Mesenchymal stem cell (in vitro differentiated cells and primary cell): ENCODE data around the gene DLG4.

Experiments used
- DNase-seq: peaks from one replicate; pipeline ENCODE4 v3.0.0-alpha.2; 2013
- H2AFZ ChIP-seq: one replicate; pipeline ENCODE4 v1.6.1; 2013; ENCODE audit warnings: low read depth, mild to moderate bottlenecking, control low read depth, inconsistent platforms, low read length, moderate library complexity
- H2AK5ac ChIP-seq: 2 replicates; pipeline ENCODE4 v1.6.1; 2013; ENCODE audit warnings: low read length, moderate library complexity, mild to moderate bottlenecking, inconsistent platforms; ENCODE audit not compliant: severe bottlenecking
- H2BK120ac ChIP-seq: one replicate; pipeline ENCODE4 v1.6.1; 2013; ENCODE audit warnings: low read depth, mild to moderate bottlenecking, inconsistent platforms, low read length, moderate library complexity
- H2BK12ac ChIP-seq, 2 experiments: one replicate each; pipeline ENCODE4 v1.6.1; 2013; ENCODE audit warnings: inconsistent platforms in 2 of 2, low read length in 2 of 2, mild to moderate bottlenecking in 2 of 2, moderate library complexity in 2 of 2, control low read depth in 1 of 2
- H2BK15ac ChIP-seq: one replicate; pipeline ENCODE4 v1.6.1; 2013; ENCODE audit warnings: mild to moderate bottlenecking, low read depth, inconsistent platforms; ENCODE audit not compliant: poor library complexity, severe bottlenecking
- H2BK5ac ChIP-seq: 2 replicates; pipeline ENCODE4 v1.6.1; 2013; ENCODE audit warnings: low read depth, mild to moderate bottlenecking, low read length, control low read depth, inconsistent platforms; ENCODE audit not compliant: poor library complexity, severe bottlenecking
- H3K14ac ChIP-seq, 2 experiments: one replicate each; pipeline ENCODE4 v1.6.1; 2013; ENCODE audit warnings: inconsistent platforms in 2 of 2, low read length in 2 of 2, control low read depth in 1 of 2, mild to moderate bottlenecking in 1 of 2, moderate library complexity in 1 of 2
- H3K18ac ChIP-seq, 2 experiments: one replicate each; pipeline ENCODE4 v1.6.1; 2013; ENCODE audit warnings: inconsistent platforms in 2 of 2, low read length in 2 of 2, control low read depth in 1 of 2, low read depth in 1 of 2, mild to moderate bottlenecking in 1 of 2
- H3K23ac ChIP-seq, 2 experiments: one replicate each; pipeline ENCODE4 v1.6.1; 2013; ENCODE audit warnings: inconsistent platforms in 2 of 2, low read length in 2 of 2, mild to moderate bottlenecking in 2 of 2, moderate library complexity in 2 of 2, control low read depth in 1 of 2
- H3K27ac ChIP-seq: 2 replicates; pipeline ENCODE4 v1.5.1; 2013; ENCODE audit warnings: mild to moderate bottlenecking, moderate library complexity, low read length, control low read depth, inconsistent platforms; ENCODE audit not compliant: poor library complexity, severe bottlenecking
- H3K27me3 ChIP-seq, 2 experiments: 2 replicates each; pipeline versions ENCODE4 v1.6.1 to v1.7.0; 2013; ENCODE audit warnings: low read length in 2 of 2, mild to moderate bottlenecking in 2 of 2, moderate library complexity in 2 of 2, control low read depth in 1 of 2, inconsistent platforms in 1 of 2; ENCODE audit not compliant: control insufficient read depth in 1 of 2, insufficient read depth in 1 of 2
- H3K36me3 ChIP-seq, 2 experiments: 2 replicates each; pipeline versions ENCODE4 v1.6.1 to v1.7.0; 2013; ENCODE audit warnings: low read length in 2 of 2, control low read depth in 1 of 2, inconsistent platforms in 1 of 2, low read depth in 1 of 2, mild to moderate bottlenecking in 1 of 2; ENCODE audit not compliant: insufficient read depth in 2 of 2, control insufficient read depth in 1 of 2
- H3K4ac ChIP-seq, 2 experiments: one replicate each; pipeline ENCODE4 v1.6.1; 2013; ENCODE audit warnings: inconsistent platforms in 2 of 2, low read length in 2 of 2, mild to moderate bottlenecking in 2 of 2, moderate library complexity in 2 of 2, control low read depth in 1 of 2, low read depth in 1 of 2
- H3K4me1 ChIP-seq: 2 replicates; pipeline ENCODE4 v1.6.1; 2013; ENCODE audit warnings: low read depth, low read length, control low read depth; ENCODE audit not compliant: control insufficient read depth, insufficient read depth
- H3K4me2 ChIP-seq: 2 replicates; pipeline ENCODE4 v1.6.1; 2013; ENCODE audit warnings: low read length, mild to moderate bottlenecking, inconsistent platforms; ENCODE audit not compliant: poor library complexity, severe bottlenecking
- H3K4me3 ChIP-seq, 2 experiments: 2 replicates each; pipeline versions ENCODE4 v1.5.1 to v1.7.0; 2013; ENCODE audit warnings: low read length in 2 of 2, mild to moderate bottlenecking in 2 of 2, control low read depth in 1 of 2, low read depth in 1 of 2; ENCODE audit not compliant: insufficient read depth in 1 of 2
- H3K79me1 ChIP-seq: replicated peaks from 2 replicates; pipeline ENCODE4 v1.6.1; 2013; ENCODE audit warnings: mild to moderate bottlenecking, control low read depth, low read length, inconsistent platforms; ENCODE audit not compliant: poor library complexity, severe bottlenecking
- H3K9ac ChIP-seq: 2 replicates; pipeline ENCODE4 v1.7.0; 2013; ENCODE audit warnings: mild to moderate bottlenecking, low read length, moderate library complexity
- H3K9me3 ChIP-seq: 2 replicates; pipeline ENCODE4 v1.7.0; 2013; ENCODE audit warnings: mild to moderate bottlenecking, low read length; ENCODE audit not compliant: control insufficient read depth
- H4K8ac ChIP-seq: one replicate; pipeline ENCODE4 v1.6.1; 2013; ENCODE audit warnings: inconsistent platforms, mild to moderate bottlenecking, low read length, moderate library complexity
- H4K91ac ChIP-seq: one replicate; pipeline ENCODE4 v1.6.1; 2013; ENCODE audit warnings: mild to moderate bottlenecking, low read length, inconsistent platforms
- WGBS: methylation state at CpG from one replicate; pipeline ENCODE4 v1.1.7; 2013; ENCODE audit warnings: mixed read lengths; 5-methylcytosine and 5-hydroxymethylcytosine counted together

The DLG4 gene

DNA sequence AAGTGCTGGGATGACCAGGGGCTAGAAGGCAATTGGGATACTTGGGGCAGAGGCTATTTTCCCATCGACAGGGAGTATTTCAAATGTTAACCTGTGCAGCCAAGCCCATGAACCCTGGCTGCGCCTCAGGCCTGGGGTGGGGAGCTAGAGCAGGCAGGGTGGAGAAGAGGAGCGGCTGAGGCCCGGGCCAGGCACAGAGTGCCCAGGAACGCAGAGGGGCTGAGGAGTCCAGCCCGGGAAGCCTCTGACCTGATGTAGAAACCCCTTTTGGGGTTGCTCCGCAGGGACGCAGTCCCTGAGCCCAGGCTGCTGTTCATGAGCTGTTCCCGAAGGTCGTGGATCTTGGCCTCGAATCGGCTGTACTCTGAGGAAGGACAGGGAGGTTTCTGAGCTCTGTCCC, 23.7 kb downstream of the DLG4 start:
- Histone ChIP-seq H3K14ac (no peak overlapping the region), H2BK120ac (no peak overlapping the region), H3K9ac (no peak overlapping the region), H3K18ac (no peak overlapping the region), H3K27me3 (no peaks in the 10 kb centered on the region), H4K8ac (no peak overlapping the region), H2AK5ac (no peak overlapping the region), H2BK12ac (no peak overlapping the region), H2AFZ (no peak overlapping the region), H3K4me1 (peaks cover 2% of the 10 kb centered on the region), H4K91ac (no peak overlapping the region), H3K23ac (no peak overlapping the region), H3K79me1 (peaks cover 15% of the 10 kb centered on the region), H3K9me3 (no peaks in the 10 kb centered on the region), H3K4me3 (no peak overlapping the region), H2BK15ac (no peak overlapping the region), H2BK5ac (no peak overlapping the region), H3K27ac (no peak overlapping the region), H3K4me2 (no peak overlapping the region), H3K4ac (no peak overlapping the region), H3K36me3 (peaks cover 59 to 81% of the 10 kb centered on the region in 2 experiments)
- WGBS = 96% methylated on average over 12 of the region's 12 CpGs
- DNase-seq = no peak

DNA sequence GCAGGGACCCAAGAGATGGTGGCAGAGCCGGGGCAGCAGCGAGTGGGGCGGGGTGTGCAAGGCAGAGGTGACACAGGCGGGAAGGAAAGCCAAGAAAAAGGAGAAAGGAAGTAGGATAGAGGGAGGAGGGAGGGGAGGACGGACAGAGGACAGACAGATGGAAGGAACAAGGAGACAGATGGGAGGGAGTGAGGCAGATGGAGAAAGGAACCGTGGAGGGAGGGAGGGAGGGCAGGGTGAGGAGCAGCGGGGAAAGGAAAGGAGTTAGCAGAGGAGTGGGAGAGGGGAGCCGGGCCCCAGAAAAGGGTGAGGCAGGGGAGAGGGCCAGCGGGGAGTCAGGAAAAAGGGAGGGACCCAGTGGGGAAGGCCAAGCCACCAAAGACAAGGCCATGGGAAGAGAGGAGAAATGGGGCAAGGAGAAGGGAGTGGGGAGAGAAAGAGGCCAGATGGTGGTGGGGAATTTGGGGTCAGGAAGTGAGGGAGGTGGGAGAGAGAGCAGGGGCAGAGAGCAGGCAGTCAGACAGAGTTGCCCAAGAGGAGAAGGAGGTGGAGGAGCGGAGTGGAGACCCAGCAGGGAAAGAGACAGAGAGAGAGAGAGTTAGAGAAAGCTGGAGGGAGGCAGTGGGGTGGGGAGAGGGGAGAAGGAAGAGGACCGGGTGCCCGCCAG, 27.2 kb downstream of the DLG4 start:
- Histone ChIP-seq H3K9ac (no peak overlapping the region), H2BK15ac (no peak overlapping the region), H4K91ac (no peak overlapping the region), H3K4me2 (no peak overlapping the region), H3K27me3 (no peaks in the 10 kb centered on the region), H3K14ac (no peak overlapping the region), H2BK12ac (no peak overlapping the region), H3K23ac (no peak overlapping the region), H3K4ac (no peak overlapping the region), H3K4me1 (peaks cover 2% of the 10 kb centered on the region), H3K36me3 (peaks cover 72 to 73% of the 10 kb centered on the region in 2 experiments), H2AFZ (no peak overlapping the region), H2AK5ac (no peak overlapping the region), H4K8ac (no peak overlapping the region), H2BK5ac (no peak overlapping the region), H3K79me1 (peaks cover 18% of the 10 kb centered on the region), H3K4me3 (no peak overlapping the region), H3K9me3 (no peaks in the 10 kb centered on the region), H3K18ac (no peak overlapping the region), H2BK120ac (no peak overlapping the region), H3K27ac (no peak overlapping the region)
- DNase-seq = no peak
- 96% methylated on average over 12 of the region's 12 CpGs for WGBS

DNA sequence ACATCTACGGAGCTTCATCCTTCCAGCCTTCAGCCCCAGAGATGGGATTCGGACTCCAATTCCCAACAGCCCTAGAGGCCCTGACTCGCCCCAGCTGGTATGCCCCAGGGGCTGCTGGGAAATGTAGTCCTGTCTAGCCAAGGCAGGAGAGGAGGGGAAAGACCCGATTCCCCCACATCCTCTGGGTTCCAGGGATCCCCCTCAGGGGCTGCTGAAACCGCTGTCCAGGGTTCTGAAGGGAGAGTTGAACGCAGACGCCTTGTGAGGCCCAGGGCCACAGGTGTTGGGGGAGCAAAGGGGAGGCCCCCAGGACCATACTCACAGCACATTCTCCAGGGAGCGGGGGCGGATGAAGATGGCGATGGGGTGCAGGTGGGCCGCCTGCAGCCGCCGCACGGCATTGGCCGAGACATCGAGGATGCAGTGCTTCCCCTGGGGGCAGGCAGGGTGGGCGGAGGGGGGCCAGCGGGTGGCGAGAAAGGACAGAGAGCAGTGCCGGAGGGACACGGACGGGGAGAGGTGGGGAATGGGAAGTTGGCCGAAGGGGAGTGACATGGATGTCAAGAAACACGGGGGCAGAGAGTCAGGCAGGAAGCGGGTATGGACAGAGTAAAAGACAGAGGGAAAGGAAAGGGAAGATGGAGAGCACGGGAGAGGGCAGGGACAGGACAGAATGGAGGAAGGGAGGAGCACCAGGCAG, 27.9 kb downstream of the DLG4 start:
- Histone ChIP-seq H3K79me1 (peaks cover 15% of the 10 kb centered on the region), H3K27me3 (no peaks in the 10 kb centered on the region), H4K91ac (no peak overlapping the region), H3K4me3 (no peak overlapping the region), H3K4me1 (peaks cover 2% of the 10 kb centered on the region), H3K36me3 (peaks cover 69 to 72% of the 10 kb centered on the region in 2 experiments), H2BK120ac (no peak overlapping the region), H3K23ac (no peak overlapping the region), H2AFZ (no peak overlapping the region), H4K8ac (no peak overlapping the region), H2BK15ac (no peak overlapping the region), H2BK5ac (no peak overlapping the region), H3K9ac (no peak overlapping the region), H2BK12ac (no peak overlapping the region), H3K9me3 (no peaks in the 10 kb centered on the region), H3K27ac (no peak overlapping the region), H3K18ac (no peak overlapping the region), H3K14ac (no peak overlapping the region), H3K4me2 (no peak overlapping the region), H2AK5ac (no peak overlapping the region), H3K4ac (no peak overlapping the region)
- DNase-seq = peak; percentile 39
- 93% methylated on average over 26 of the region's 26 CpGs for WGBS

DNA sequence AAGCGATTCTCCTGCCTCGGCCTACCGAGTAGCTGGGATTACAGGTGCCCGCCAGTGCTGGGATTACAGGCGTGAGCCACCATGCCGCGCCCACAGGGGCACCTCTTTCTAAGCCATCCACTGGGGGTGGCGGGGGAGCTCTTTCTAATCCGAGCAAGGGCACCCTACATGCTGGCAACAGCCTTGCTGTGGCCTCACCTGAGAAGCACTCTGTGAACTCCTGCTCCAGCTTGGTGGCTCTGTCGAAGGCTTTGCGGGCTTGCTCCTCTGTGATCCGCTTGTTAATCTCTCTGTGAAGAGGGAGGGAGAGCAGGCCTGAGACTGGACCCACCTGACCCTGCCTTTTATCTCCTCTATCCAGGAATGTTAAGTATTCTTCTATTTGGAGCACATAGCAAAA, 28.6 kb downstream of the DLG4 start:
- no peak overlapping the region for H3K27ac ChIP-seq
- no peak overlapping the region for H3K4me3 ChIP-seq
- H2BK15ac ChIP-seq = no peak overlapping the region
- H3K4me2 ChIP-seq = no peak overlapping the region
- no peak overlapping the region for H2AK5ac ChIP-seq
- no peak overlapping the region for H2AFZ ChIP-seq
- no peak overlapping the region for H4K8ac ChIP-seq
- H2BK12ac ChIP-seq = no peak overlapping the region
- no peaks in the 10 kb centered on the region for H3K9me3 ChIP-seq
- H3K4ac ChIP-seq = no peak overlapping the region
- DNase-seq = no peak
- H3K23ac ChIP-seq = no peak overlapping the region
- WGBS = 97% methylated on average over 12 of the region's 12 CpGs
- H2BK5ac ChIP-seq = no peak overlapping the region
- H3K4me1 ChIP-seq = peaks cover 2% of the 10 kb centered on the region
- no peak overlapping the region for H3K9ac ChIP-seq
- H3K36me3 ChIP-seq = peaks cover 67 to 71% of the 10 kb centered on the region in 2 experiments
- peaks cover 14% of the 10 kb centered on the region for H3K79me1 ChIP-seq
- no peak overlapping the region for H3K14ac ChIP-seq
- H2BK120ac ChIP-seq = no peak overlapping the region
- no peaks in the 10 kb centered on the region for H3K27me3 ChIP-seq
- no peak overlapping the region for H3K18ac ChIP-seq
- H4K91ac ChIP-seq = no peak overlapping the region
